Breast epithelium (tissue), 4 donors: ENCODE measurements around the gene YPEL2. TPM values are rescaled to one million over a fixed set of nuclear protein-coding genes. Genes with fewer than 3 reads are reported as not detected.

Source experiments
- DNase-seq, 2 donors: peaks; one replicate each; pipeline ENCODE4 v3.0.0-alpha.2; 2019; ENCODE audit warnings: low spot score in 2 of 2
- H3K27ac ChIP-seq, 2 donors: fragments of 200-600 bp; sonication (generic) in 1 of 2; one replicate each; pipeline ENCODE4 v1.5.1; 2016 to 2019; ENCODE audit warnings: mild to moderate bottlenecking in 1 of 2
- H3K27me3 ChIP-seq, 2 donors: fragments of 200-600 bp; sonication (generic) in 1 of 2; one replicate each; pipeline versions ENCODE4 v1.5.1 to v1.6.0; 2017 to 2019; ENCODE audit warnings: control low read depth in 1 of 2, mild to moderate bottlenecking in 1 of 2
- H3K36me3 ChIP-seq: fragments of 200-600 bp; one replicate; pipeline ENCODE4 v1.5.1; 2019
- H3K4me1 ChIP-seq, 2 donors: fragments of 200-600 bp; sonication (generic); one replicate each; pipeline ENCODE4 v1.5.1; 2016 to 2019; ENCODE audit warnings: control low read depth in 1 of 2
- H3K4me3 ChIP-seq, 3 donors: fragments of 200-600 bp; sonication (generic); 1 replicate in 2 of 3; 2 replicates in 1 of 3; pipeline ENCODE4 v1.5.1; 2016 to 2019; ENCODE audit warnings: mild to moderate bottlenecking in 3 of 3, moderate library complexity in 2 of 3
- H3K9me3 ChIP-seq, 2 donors: fragments of 200-600 bp; sonication (generic) in 1 of 2; one replicate each; pipeline ENCODE4 v1.5.1; 2016 to 2019; ENCODE audit warnings: control low read depth in 1 of 2
- CTCF ChIP-seq, 3 donors: fragments of 450-650 bp; IDR thresholded peaks; one replicate each; pipeline ENCODE4 v1.5.1; 2016 to 2017; ENCODE audit warnings: antibody characterized with exemption in 3 of 3, mild to moderate bottlenecking in 3 of 3, moderate library complexity in 3 of 3
- POLR2A ChIP-seq: fragments of 450-650 bp; IDR thresholded peaks from one replicate; pipeline ENCODE4 v1.6.1; 2016; ENCODE audit warnings: antibody characterized with exemption, mild to moderate bottlenecking, moderate library complexity
- POLR2AphosphoS5 ChIP-seq, 3 donors: sonication (generic); formaldehyde crosslinking; IDR thresholded peaks; one replicate each; pipeline ENCODE4 v1.6.1; 2017; ENCODE audit warnings: antibody characterized with exemption in 3 of 3
- intact Hi-C: fragments of 100-400 bp; cut with DNase I; formaldehyde crosslinking; loops from one replicate; pipeline ENCODE4 v1.15.1; 2023; ENCODE audit warnings: low total_unique reads
- total RNA-seq, 3 donors: library from RNA; depleted of rRNA; stranded (reverse); fragments of >200 nt; gene quantifications; one replicate each; pipeline ENCODE4 v1.1.0, GENCODE V29; 2016

Gene YPEL2
- total RNA-seq, 3 donors from 2014 or later: 26.5 to 64.8 (median 33.2) TPM

- no peak for DNase-seq
- peak overlapping the region in 1 of 3 donors; percentile 10 for H3K4me3 ChIP-seq
- no peaks in the 10 kb centered on the region for H3K9me3 ChIP-seq
- TF ChIP-seq POLR2AphosphoS5 (IDR thresholded peaks at IDR 0.05) (no peak), CTCF (IDR thresholded peaks at IDR 0.05) (no peak), POLR2A (no peak)
- intact Hi-C loops: no loop called here
- H3K4me1 ChIP-seq: no peaks in the 10 kb centered on the region
- H3K36me3 ChIP-seq: no peaks in the 10 kb centered on the region
- no peaks in the 10 kb centered on the region for H3K27me3 ChIP-seq
- no peak overlapping the region for H3K27ac ChIP-seq
Measured at GRCh38 chr17:59400858-59401257, 69.4 kb downstream of the YPEL2 start.

- intact Hi-C loops: no loop called here
- H3K36me3 ChIP-seq: no peaks in the 10 kb centered on the region
Measured at GRCh38 chr17:59401274-59401673, 69.8 kb downstream of the YPEL2 start.

GRCh38 chr17:59401725-59402124 lies 70.3 kb downstream of the YPEL2 start:
- TF ChIP-seq POLR2A: no peak
- no peak for TF ChIP-seq POLR2AphosphoS5 (IDR thresholded peaks at IDR 0.05)
- no peak for TF ChIP-seq CTCF (IDR thresholded peaks at IDR 0.05)
- intact Hi-C loops: no loop called here
- no peak for DNase-seq
- no peak overlapping the region for H3K4me3 ChIP-seq
- no peaks in the 10 kb centered on the region for H3K36me3 ChIP-seq
- H3K27me3 ChIP-seq: no peaks in the 10 kb centered on the region
- no peaks in the 10 kb centered on the region for H3K9me3 ChIP-seq
- no peak overlapping the region for H3K27ac ChIP-seq
- no peaks in the 10 kb centered on the region for H3K4me1 ChIP-seq

More at GRCh38 chr17:59401274-59401673, 69.8 kb downstream of the YPEL2 start:
- Histone ChIP-seq H3K9me3 (no peaks in the 10 kb centered on the region), H3K27ac (no peak overlapping the region), H3K27me3 (no peaks in the 10 kb centered on the region), H3K4me1 (no peaks in the 10 kb centered on the region), H3K4me3 (no peak overlapping the region)
- TF ChIP-seq POLR2A: no peak
- TF ChIP-seq CTCF (IDR thresholded peaks at IDR 0.05): no peak
- TF ChIP-seq POLR2AphosphoS5 (IDR thresholded peaks at IDR 0.05): no peak
- DNase-seq: no peak

GRCh38 chr17:59402760-59403159 lies 71.3 kb downstream of the YPEL2 start:
- Histone ChIP-seq H3K9me3 (no peaks in the 10 kb centered on the region), H3K4me1 (no peaks in the 10 kb centered on the region), H3K27ac (no peak overlapping the region), H3K27me3 (no peaks in the 10 kb centered on the region), H3K4me3 (no peak overlapping the region), H3K36me3 (no peaks in the 10 kb centered on the region)
- intact Hi-C loops: no loop called here
- no peak for TF ChIP-seq POLR2AphosphoS5 (IDR thresholded peaks at IDR 0.05)
- TF ChIP-seq POLR2A: no peak
- TF ChIP-seq CTCF (IDR thresholded peaks at IDR 0.05): no peak
- DNase-seq: no peak

GRCh38 chr17:59404471-59404870 lies 73.0 kb downstream of the YPEL2 start:
- H3K27me3 ChIP-seq: no peaks in the 10 kb centered on the region
- no peak for DNase-seq
- TF ChIP-seq CTCF (IDR thresholded peaks at IDR 0.05) (no peak), POLR2A (no peak), POLR2AphosphoS5 (IDR thresholded peaks at IDR 0.05) (no peak)
- H3K4me1 ChIP-seq: no peaks in the 10 kb centered on the region
- H3K27ac ChIP-seq: no peak overlapping the region
- H3K4me3 ChIP-seq: no peak overlapping the region
- intact Hi-C loops: no loop called here
- H3K36me3 ChIP-seq: no peaks in the 10 kb centered on the region
- H3K9me3 ChIP-seq: peaks cover under 1 to 1% of the 10 kb centered on the region in 2 donors
